ENCODE results near the gene CALB2.

Gene CALB2

DNA sequence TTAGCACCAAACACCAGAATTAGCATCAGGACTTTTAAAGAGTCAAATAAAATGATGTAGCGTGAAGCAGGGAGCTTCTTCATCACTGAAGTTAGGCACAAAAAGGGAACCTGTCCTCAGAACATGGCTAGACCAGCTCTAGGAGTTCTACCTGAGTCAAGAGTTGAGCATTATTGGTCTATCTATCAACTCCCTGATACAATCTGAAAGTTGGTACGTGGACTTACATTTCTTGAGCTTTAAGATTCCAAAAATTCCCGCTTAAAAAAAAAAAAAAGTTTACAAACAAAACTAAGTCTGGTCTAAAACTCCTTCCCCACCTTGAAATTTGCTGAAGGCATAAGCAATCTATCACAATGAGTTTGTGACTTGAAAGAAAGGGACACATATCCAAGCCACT, 71.1 kb downstream of the CALB2 start:
- no peak for DNase-seq

DNA sequence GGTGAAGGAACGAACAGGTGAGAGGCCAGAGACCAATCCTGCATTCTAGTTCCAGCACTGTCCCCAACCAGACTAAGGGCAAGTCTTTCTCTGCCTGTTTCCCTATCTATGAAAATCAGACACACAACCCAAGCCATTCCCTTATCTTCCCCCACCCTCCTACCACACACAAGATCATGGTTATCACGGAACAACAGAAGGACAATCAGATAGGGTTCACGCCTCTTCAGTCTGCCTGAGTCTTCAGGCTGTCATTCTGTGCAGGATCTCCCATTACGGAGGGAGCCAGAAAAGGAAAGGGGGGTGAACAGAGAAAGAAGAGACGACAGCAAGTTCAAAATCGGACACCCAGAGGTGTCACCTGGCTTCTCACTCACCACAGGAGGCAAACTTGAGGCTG, 72.2 kb downstream of the CALB2 start:
- DNase-seq = no peak

DNA sequence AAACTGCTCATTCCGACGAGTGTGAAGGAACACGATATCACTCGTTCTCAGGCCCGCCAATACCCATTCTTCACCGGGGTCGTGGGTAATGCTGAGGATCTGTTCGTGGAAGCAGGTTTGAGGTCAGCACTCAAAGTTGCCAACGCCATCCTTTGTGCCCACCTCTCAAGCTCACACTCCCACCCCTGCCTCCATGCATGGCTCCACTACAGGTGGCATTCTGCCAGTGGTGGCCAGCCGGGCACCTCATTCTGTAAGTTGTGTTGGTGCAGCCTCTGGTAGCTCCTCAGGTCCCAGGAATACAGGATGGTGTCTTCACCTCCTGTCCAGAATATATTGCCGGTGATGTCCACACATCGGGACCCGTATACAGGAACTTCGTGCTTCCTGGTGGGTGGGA, 72.7 kb downstream of the CALB2 start:
- no peak for DNase-seq

DNA sequence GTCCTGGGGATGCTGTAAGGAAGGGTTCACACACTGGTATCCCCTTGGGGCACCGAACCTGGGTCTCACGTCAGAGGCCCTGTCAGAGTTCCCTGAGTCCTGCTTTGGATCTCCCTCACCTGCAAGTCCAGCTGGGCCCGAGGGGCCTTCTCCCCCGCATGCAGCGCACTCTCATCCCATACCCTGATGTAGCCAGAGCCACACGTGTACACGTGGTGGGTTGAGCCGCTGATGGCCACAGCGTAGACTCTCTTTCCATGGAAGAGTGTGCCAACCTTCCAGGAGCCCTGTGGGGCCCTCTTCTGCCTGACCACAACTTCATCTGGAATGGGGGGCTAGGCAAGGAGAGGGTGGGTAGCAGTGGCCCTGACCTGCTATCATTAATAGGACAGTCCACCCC, 73.5 kb downstream of the CALB2 start:
- DNase-seq = no peak

DNA sequence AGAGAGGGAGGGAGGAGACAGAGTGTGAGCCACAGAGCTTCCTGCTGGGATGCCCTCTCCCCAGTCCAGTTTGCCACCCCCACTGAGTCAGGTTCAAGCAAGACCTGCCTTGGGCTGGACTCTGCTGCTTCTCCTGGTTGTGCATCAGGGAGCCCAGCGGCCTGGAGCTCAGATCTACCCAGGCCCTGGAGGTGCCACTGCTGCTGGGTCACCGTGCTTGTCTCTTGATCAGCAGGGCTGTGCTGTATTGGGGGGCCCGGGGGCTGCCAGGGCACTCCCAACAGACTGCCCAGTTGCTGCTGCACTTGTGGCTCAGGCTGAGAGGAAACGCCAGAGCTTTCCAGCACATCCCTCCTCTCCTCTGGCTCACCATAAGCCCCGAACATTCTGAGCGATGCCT, 74.4 kb downstream of the CALB2 start:
- DNase-seq = no peak

DNA sequence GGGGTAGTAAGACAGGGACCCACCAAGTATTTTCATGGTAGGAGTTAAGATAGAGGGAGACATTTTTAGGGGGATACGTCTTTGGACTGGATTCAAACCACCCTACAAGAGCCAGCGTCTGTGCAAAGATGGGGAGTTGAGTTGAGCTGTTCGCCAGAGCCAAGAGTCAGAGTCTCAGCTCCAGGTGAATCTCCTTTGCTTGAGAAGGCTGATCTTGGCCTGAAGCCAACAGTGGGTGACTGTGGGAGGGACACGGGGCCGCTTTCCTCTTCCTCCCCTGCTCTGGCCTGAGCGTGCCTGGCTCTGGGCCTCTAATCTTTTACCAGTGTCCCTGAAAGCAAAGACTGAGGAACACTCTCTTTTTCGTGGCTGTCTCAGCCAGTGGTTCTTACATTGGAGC, 78.0 kb downstream of the CALB2 start:
- DNase-seq = no peak

DNA sequence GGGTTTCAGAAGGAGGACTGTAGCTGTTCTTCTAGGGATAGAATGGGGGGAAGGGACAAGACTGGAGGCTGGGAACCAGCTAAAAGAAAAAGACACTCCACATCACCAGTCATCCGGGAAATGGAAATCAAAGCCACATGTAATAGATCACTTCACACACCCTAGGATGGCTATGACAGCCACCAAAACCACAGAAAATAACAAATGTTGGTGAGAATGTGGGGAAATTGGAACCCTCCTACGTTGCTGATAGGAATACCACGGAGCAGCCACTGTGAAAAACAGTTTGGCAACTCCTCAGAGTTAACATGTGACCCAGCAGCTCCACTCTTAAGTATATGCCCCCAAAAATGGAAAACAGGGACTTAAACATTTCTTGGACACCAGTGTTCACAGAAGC, 81.0 kb downstream of the CALB2 start:
- DNase-seq = no peak

All from DMS79 (cell line).